Measurements from ENCODE around the gene VCL.

DNA sequence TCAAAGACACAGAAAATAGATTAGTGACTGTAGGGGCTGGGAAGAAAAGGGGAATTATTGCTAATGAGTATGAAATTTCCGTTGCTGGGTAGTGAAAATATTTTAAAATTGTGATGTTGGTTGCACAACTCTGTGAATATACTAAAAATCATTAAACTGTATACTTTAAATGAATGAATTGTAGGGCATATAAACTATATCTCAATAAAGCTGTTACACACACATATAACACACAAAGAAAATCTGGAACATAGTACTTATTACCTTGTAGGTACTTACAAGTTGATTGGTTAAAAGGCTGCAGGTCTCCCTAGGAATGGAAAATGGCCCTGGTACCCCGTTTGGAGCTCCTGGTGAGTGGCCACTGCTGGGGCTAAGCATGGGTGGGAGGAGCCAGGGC, 27.1 kb upstream of the VCL start:
- TF ChIP-seq, protein P1, sequence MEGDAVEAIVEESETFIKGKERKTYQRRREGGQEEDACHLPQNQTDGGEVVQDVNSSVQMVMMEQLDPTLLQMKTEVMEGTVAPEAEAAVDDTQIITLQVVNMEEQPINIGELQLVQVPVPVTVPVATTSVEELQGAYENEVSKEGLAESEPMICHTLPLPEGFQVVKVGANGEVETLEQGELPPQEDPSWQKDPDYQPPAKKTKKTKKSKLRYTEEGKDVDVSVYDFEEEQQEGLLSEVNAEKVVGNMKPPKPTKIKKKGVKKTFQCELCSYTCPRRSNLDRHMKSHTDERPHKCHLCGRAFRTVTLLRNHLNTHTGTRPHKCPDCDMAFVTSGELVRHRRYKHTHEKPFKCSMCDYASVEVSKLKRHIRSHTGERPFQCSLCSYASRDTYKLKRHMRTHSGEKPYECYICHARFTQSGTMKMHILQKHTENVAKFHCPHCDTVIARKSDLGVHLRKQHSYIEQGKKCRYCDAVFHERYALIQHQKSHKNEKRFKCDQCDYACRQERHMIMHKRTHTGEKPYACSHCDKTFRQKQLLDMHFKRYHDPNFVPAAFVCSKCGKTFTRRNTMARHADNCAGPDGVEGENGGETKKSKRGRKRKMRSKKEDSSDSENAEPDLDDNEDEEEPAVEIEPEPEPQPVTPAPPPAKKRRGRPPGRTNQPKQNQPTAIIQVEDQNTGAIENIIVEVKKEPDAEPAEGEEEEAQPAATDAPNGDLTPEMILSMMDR (IDR thresholded peaks at IDR 0.05): no peak
- no peak for TF ChIP-seq POLR2A (IDR thresholded peaks at IDR 0.05)
